Adrenal gland (tissue), 5 donors: ENCODE measurements around the gene WSCD2.

ENCODE experiments used
- POLR2A ChIP-seq, 2 donors: fragments of 450-650 bp; IDR thresholded peaks; one replicate each; pipeline ENCODE4 v1.6.1; 2017; ENCODE audit warnings: antibody characterized with exemption in 2 of 2, mild to moderate bottlenecking in 2 of 2, moderate library complexity in 1 of 2
- TF ChIP-seq, protein P1 (sequence below), 6 experiments: fragments of 450-650 bp in 4 of 6; fragments of 200-600 bp in 2 of 6; sonication (generic) in 1 of 6; IDR thresholded peaks; 1 replicate in 5 of 6; 2 replicates in 1 of 6; pipeline versions ENCODE4 v1.5.1 to v1.8.0; 2016 to 2021; ENCODE audit warnings: antibody characterized with exemption in 6 of 6, mild to moderate bottlenecking in 2 of 6, moderate library complexity in 1 of 6
- donor health status: DM: no; HTN: no; CAD: no.

DNA sequence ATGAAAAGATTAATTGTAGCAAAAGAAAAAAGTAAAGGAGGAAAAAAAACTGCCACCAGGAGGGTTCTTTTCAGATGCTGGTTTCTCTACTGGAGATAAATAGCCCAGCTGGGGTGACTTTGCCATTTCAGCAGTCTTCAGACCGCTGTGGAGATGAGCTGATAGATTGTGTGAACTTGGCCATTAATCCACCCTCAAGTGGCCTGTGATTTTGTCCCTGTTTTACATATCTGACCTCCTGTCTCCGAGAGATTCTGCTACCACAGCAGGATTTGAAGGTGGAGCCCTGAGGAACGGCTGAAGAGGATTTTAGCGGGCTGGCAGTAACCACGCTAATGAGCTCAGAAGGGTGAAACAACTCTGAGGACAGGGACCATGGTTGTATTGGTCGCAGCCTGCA lies 72.7 kb downstream of the WSCD2 start:
- TF ChIP-seq, protein P1, sequence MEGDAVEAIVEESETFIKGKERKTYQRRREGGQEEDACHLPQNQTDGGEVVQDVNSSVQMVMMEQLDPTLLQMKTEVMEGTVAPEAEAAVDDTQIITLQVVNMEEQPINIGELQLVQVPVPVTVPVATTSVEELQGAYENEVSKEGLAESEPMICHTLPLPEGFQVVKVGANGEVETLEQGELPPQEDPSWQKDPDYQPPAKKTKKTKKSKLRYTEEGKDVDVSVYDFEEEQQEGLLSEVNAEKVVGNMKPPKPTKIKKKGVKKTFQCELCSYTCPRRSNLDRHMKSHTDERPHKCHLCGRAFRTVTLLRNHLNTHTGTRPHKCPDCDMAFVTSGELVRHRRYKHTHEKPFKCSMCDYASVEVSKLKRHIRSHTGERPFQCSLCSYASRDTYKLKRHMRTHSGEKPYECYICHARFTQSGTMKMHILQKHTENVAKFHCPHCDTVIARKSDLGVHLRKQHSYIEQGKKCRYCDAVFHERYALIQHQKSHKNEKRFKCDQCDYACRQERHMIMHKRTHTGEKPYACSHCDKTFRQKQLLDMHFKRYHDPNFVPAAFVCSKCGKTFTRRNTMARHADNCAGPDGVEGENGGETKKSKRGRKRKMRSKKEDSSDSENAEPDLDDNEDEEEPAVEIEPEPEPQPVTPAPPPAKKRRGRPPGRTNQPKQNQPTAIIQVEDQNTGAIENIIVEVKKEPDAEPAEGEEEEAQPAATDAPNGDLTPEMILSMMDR (IDR thresholded peaks at IDR 0.05) = no peak
- no peak for TF ChIP-seq POLR2A (IDR thresholded peaks at IDR 0.05)
